Thymus (tissue), 11 donors: ENCODE measurements around the gene AFF1. TPM values are rescaled to one million over a fixed set of nuclear protein-coding genes. Genes with fewer than 3 reads are reported as not detected.

ENCODE experiments used
- DNase-seq, 9 donors: peaks; one replicate each; pipeline ENCODE4 v3.0.0-alpha.2; 2013; ENCODE audit warnings: low spot score in 9 of 9, low read depth in 6 of 9, missing footprints in 1 of 9
- H3K27ac ChIP-seq, 2 donors: one replicate each; pipeline ENCODE4 v1.5.1; 2013; ENCODE audit warnings: control low read depth in 1 of 2, low read depth in 1 of 2, low read length in 1 of 2, mild to moderate bottlenecking in 1 of 2, moderate library complexity in 1 of 2
- H3K27me3 ChIP-seq, 2 donors: one replicate each; pipeline ENCODE4 v1.5.1; 2013; ENCODE audit warnings: low read length in 1 of 2; ENCODE audit not compliant: control insufficient read depth in 2 of 2, insufficient read depth in 1 of 2
- H3K36me3 ChIP-seq, 2 donors: one replicate each; pipeline ENCODE4 v1.5.1; 2013; ENCODE audit warnings: low read length in 1 of 2, mild to moderate bottlenecking in 1 of 2, moderate library complexity in 1 of 2; ENCODE audit not compliant: control insufficient read depth in 2 of 2, insufficient read depth in 2 of 2
- H3K4me1 ChIP-seq, 2 donors: one replicate each; pipeline ENCODE4 v1.5.1; 2013; ENCODE audit warnings: low read length in 2 of 2; ENCODE audit not compliant: control insufficient read depth in 2 of 2, insufficient read depth in 2 of 2
- H3K4me3 ChIP-seq, 2 donors: one replicate each; pipeline ENCODE4 v1.5.1; 2013; ENCODE audit warnings: low read length in 2 of 2, control low read depth in 1 of 2, mild to moderate bottlenecking in 1 of 2
- H3K9me3 ChIP-seq, 2 donors: one replicate each; pipeline ENCODE4 v1.5.1; 2013; ENCODE audit warnings: low read length in 1 of 2, mild to moderate bottlenecking in 1 of 2; ENCODE audit not compliant: control insufficient read depth in 2 of 2, insufficient read depth in 1 of 2
- WGBS: extraction: QIAGEN DNeasy Blood & Tissue Kit; methylation state at CpG from one replicate; pipeline ENCODE4 v1.1.7; 2013; 5-methylcytosine and 5-hydroxymethylcytosine counted together
- polyA plus RNA-seq: library from polyadenylated mRNA; stranded (reverse); fragments of 200-250 nt; gene quantifications from one replicate; pipeline ENCODE4 v1.2.3, GENCODE V29; 2013
- total RNA-seq: library from RNA; stranded (reverse); fragments of 120-200 nt; gene quantifications from one replicate; pipeline ENCODE4 v1.2.4, GENCODE V29; 2013
- donor health status: healthy.

The AFF1 gene
- total and polyA plus RNA-seq, 2 donors = 12.3 to 13.3 TPM

DNA sequence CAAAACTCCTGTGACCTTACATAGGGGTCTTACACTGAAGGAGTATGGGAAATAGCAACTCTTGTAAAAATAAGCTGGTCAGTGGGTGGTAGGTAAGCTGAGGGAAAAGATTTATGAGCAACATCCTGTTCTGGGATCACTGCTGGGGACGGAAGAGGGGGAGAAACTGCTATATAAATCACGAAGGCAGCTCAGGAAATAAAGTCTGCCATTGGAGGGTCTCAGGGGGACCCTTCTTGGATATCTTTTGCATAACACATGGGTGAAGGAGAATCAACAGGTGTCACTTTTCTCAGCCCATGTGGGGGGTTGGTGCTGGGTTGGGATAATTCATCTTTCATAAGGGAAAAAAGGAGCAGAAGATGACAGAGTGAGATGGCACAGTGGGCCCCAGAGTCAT lies 33.7 kb downstream of the AFF1 start:
- no peaks in the 10 kb centered on the region for H3K9me3 ChIP-seq
- H3K27ac ChIP-seq = peak overlapping the region in 1 of 2 donors; percentile 27
- H3K4me1 ChIP-seq = peaks cover 33 to 56% of the 10 kb centered on the region in 2 donors
- H3K27me3 ChIP-seq = no peaks in the 10 kb centered on the region
- no peak for DNase-seq
- no peak overlapping the region for H3K4me3 ChIP-seq
- 61% methylated on average over 2 of the region's 2 CpGs for WGBS
- no peaks in the 10 kb centered on the region for H3K36me3 ChIP-seq

GRCh38 chr4:86970447-86971354 lies 35.9 kb downstream of the AFF1 start:
- Histone ChIP-seq H3K36me3 (no peaks in the 10 kb centered on the region), H3K4me1 (peaks cover 33 to 63% of the 10 kb centered on the region in 2 donors), H3K27ac (no peak overlapping the region), H3K4me3 (no peak overlapping the region), H3K9me3 (no peaks in the 10 kb centered on the region), H3K27me3 (no peaks in the 10 kb centered on the region)
- 88% methylated on average over 8 of the region's 8 CpGs for WGBS
- DNase-seq = no peak

- H3K9me3 ChIP-seq = no peaks in the 10 kb centered on the region
- peaks cover 33 to 62% of the 10 kb centered on the region in 2 donors for H3K4me1 ChIP-seq
- DNase-seq = no peak
- no peak overlapping the region for H3K27ac ChIP-seq
- no peaks in the 10 kb centered on the region for H3K27me3 ChIP-seq
- H3K36me3 ChIP-seq = no peaks in the 10 kb centered on the region
- H3K4me3 ChIP-seq = no peak overlapping the region
Measured at GRCh38 chr4:86971355-86971683, 36.5 kb downstream of the AFF1 start.

DNA sequence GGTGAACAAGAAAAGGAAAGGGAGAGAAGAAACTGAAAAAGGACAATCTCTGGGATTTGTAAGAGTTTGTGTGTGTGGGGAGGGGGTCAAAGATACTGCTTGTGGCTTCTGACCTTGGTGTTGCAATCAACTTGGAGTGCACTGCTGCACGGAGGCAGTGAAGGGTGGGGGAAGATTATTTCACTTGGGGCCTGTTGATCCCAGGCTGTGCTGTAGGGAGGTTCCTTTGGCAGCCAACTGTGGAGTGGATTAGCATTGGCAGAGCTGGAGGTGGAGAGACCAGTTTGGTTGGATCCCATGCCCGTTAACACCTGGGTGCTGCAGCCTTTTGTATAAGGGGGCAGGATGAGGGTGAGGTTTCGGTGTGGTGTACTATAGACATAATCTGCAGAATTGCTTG lies 38.2 kb downstream of the AFF1 start:
- WGBS = 35% methylated on average over 3 of the region's 3 CpGs
- H3K4me3 ChIP-seq = no peak overlapping the region
- peak in 1 of 9 donors; percentile 61 for DNase-seq
- H3K9me3 ChIP-seq = no peaks in the 10 kb centered on the region
- H3K27me3 ChIP-seq = no peaks in the 10 kb centered on the region
- peaks cover 16 to 53% of the 10 kb centered on the region in 2 donors for H3K4me1 ChIP-seq
- peak overlapping the region in 1 of 2 donors; percentile 46 for H3K27ac ChIP-seq
- H3K36me3 ChIP-seq = no peaks in the 10 kb centered on the region

- Histone ChIP-seq H3K27me3 (no peaks in the 10 kb centered on the region), H3K27ac (no peak overlapping the region), H3K4me3 (no peak overlapping the region), H3K4me1 (peaks cover 11 to 46% of the 10 kb centered on the region in 2 donors), H3K36me3 (no peaks in the 10 kb centered on the region), H3K9me3 (no peaks in the 10 kb centered on the region)
- WGBS = 91% methylated on average over 4 of the region's 4 CpGs
- DNase-seq = no peak
Measured at GRCh38 chr4:86973668-86974067, 38.9 kb downstream of the AFF1 start.

DNA sequence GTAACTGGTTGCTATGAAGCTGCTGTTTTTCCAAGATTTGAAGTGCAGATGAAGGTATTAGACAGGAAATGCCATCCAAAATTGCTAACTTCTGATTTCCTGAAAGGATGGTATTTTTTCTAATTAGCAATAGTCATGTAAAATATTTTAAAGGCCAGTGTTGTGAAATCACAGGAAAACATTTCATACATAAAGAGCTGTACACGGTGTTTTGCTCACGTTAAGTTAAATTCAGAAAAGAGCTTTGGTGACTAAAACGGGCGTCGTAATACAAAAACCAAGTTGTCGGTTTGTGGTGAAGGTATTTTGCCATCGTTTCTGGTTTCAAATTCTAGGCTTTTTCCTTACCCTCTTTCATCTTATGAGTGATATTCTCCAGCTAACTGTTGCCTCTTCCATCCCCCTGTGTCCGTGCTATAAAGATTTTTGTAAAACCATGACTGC lies 39.8 kb downstream of the AFF1 start:
- H3K9me3 ChIP-seq = no peaks in the 10 kb centered on the region
- no peak overlapping the region for H3K4me3 ChIP-seq
- no peak overlapping the region for H3K27ac ChIP-seq
- no peaks in the 10 kb centered on the region for H3K27me3 ChIP-seq
- DNase-seq = no peak
- no peaks in the 10 kb centered on the region for H3K36me3 ChIP-seq
- 42% methylated on average over 8 of the region's 8 CpGs for WGBS
- H3K4me1 ChIP-seq = peaks cover 7 to 42% of the 10 kb centered on the region in 2 donors

DNA sequence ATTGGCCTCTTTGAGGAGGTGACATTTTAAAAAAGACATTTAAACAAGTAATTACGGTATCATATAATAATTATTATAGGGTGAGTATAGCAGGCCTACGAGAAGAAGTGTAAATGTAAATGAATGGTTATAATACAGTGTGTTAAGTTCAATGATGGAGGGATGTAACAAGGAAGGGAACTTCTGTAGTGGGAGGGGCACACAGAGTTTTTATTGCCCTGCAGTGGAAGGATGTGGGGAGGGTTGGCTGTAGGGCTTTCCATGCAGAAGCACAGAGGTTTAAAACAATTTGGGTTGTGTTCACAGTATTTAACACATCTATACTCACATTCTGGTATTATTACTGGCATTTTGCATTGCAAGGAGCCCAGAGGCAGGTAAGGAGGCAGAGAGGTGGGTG lies 41.1 kb downstream of the AFF1 start:
- no peak overlapping the region for H3K27ac ChIP-seq
- H3K36me3 ChIP-seq = no peaks in the 10 kb centered on the region
- no peak overlapping the region for H3K4me3 ChIP-seq
- no peaks in the 10 kb centered on the region for H3K27me3 ChIP-seq
- H3K4me1 ChIP-seq = peaks cover 7 to 37% of the 10 kb centered on the region in 2 donors
- WGBS = 98% methylated on average over 2 of the region's 2 CpGs
- no peak for DNase-seq
- H3K9me3 ChIP-seq = no peaks in the 10 kb centered on the region

GRCh38 chr4:86976801-86977485 lies 42.1 kb downstream of the AFF1 start:
- WGBS = 95% methylated on average over 4 of the region's 4 CpGs
- no peak overlapping the region for H3K27ac ChIP-seq
- H3K9me3 ChIP-seq = no peaks in the 10 kb centered on the region
- peaks cover 10 to 42% of the 10 kb centered on the region in 2 donors for H3K4me1 ChIP-seq
- H3K27me3 ChIP-seq = no peaks in the 10 kb centered on the region
- H3K36me3 ChIP-seq = no peaks in the 10 kb centered on the region
- no peak for DNase-seq
- no peak overlapping the region for H3K4me3 ChIP-seq

- H3K9me3 ChIP-seq = peaks cover 0 to 4% of the 10 kb centered on the region in 2 donors
- WGBS = 67% methylated on average over 5 of the region's 5 CpGs
- peaks cover 0 to under 1% of the 10 kb centered on the region in 2 donors for H3K36me3 ChIP-seq
- H3K27ac ChIP-seq = no peak overlapping the region
- H3K4me3 ChIP-seq = no peak overlapping the region
- DNase-seq = no peak
- no peaks in the 10 kb centered on the region for H3K27me3 ChIP-seq
- peaks cover 12 to 44% of the 10 kb centered on the region in 2 donors for H3K4me1 ChIP-seq
Measured at GRCh38 chr4:86977621-86978184, 42.9 kb downstream of the AFF1 start.
